Stimulated activated memory B cell treated with anti-CD40 and anti-IgM and Interleukin-4, amounts not matched to agents 10 μg/mL and 1 μg/mL and 100 μg/mL, for 72 hours (primary cell): ENCODE measurements around the gene MYH14.
A peak's percentile ranks its signal among the peaks of the same experiment; 100 is the strongest.
"Not testable (repeated sequence)": the region's sequence is repeated elsewhere in the genome, so short reads cannot be mapped to it uniquely, and the experiment has no call there.

Source experiments
- ATAC-seq: fragments of 150-1000 bp; cut with Tn5 transposase; 2 replicates; pipeline ENCODE4 v1.10.0; 2021
- H3K27ac Mint-ChIP-seq: one replicate; pipeline ENCODE4 v1.8.0; 2022; ENCODE audit warnings: mild to moderate bottlenecking, mixed read lengths
- H3K27me3 Mint-ChIP-seq: one replicate; pipeline ENCODE4 v1.8.0; 2022; ENCODE audit warnings: mixed read lengths
- H3K36me3 Mint-ChIP-seq: one replicate; pipeline ENCODE4 v1.8.0; 2022; ENCODE audit warnings: mixed read lengths
- H3K4me1 Mint-ChIP-seq: one replicate; pipeline ENCODE4 v1.8.0; 2022; ENCODE audit warnings: mixed read lengths
- H3K4me3 Mint-ChIP-seq: one replicate; pipeline ENCODE4 v1.8.0; 2022; ENCODE audit warnings: mild to moderate bottlenecking, moderate library complexity, mixed read lengths
- H3K9me3 Mint-ChIP-seq: one replicate; pipeline ENCODE4 v1.8.0; 2022; ENCODE audit warnings: mixed read lengths

The MYH14 gene

DNA sequence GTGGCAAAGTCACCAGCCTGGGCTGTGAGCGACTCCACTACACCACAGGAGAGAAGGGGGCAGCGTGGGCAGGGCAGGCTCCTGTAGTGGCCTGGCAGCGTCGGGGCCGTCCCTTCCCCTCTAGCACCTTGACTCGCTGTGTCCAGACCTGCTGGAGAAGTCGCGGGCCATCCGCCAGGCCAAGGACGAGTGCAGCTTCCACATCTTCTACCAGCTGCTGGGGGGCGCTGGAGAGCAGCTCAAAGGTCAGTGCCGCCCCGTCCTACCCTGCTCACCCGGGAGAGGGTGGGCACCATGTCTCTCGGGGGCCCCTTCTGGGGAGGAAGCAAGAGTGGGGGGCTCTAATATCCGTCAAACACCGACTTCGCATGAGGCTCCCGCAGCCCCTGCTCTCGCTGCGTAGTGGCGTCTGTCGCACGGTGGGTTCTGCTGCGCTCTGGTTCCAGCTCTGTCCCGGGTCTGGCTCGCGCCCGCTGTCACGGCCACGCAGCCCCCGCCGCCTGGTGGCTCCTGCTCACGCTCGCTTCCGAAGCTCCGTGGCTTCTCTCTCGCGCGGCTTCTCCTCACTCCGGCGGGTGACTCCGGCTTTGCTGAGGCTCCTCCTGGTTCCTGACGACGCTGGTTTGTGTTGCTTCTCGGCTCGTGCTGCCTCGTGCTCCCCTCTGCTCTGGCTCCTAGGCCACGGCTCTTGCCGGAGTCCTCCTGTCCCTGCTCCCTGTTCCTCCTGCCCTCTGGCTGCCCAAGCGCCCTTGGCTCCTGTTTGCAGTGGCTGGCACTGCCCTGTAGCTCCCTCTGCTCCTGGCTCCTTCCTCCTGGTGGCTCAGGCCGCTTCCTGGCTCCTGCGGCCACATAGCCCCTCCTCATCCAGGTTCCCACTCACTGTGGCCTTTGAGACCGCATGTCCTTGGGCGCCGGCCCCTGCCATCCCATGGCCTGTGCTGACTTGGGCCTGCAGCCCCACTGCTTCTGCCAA lies 27.2 kb downstream of the MYH14 start:
- Mint-ChIP-seq H3K36me3 (no peaks in the 10 kb centered on the region), H3K27me3 (peaks cover 48% of the 10 kb centered on the region), H3K27ac (no peak overlapping the region), H3K9me3 (no peaks in the 10 kb centered on the region), H3K4me1 (no peaks in the 10 kb centered on the region), H3K4me3 (no peak overlapping the region)
- no peak for ATAC-seq

- H3K4me3 Mint-ChIP-seq, H3K9me3 Mint-ChIP-seq, H3K27ac Mint-ChIP-seq, H3K4me1 Mint-ChIP-seq, H3K36me3 Mint-ChIP-seq, ATAC-seq: not testable (repeated sequence)
- H3K27me3 Mint-ChIP-seq: peaks cover 48% of the 10 kb centered on the region
These were observed 28.0 kb downstream of the MYH14 start for GRCh38 chr19:50231417-50231816.

DNA sequence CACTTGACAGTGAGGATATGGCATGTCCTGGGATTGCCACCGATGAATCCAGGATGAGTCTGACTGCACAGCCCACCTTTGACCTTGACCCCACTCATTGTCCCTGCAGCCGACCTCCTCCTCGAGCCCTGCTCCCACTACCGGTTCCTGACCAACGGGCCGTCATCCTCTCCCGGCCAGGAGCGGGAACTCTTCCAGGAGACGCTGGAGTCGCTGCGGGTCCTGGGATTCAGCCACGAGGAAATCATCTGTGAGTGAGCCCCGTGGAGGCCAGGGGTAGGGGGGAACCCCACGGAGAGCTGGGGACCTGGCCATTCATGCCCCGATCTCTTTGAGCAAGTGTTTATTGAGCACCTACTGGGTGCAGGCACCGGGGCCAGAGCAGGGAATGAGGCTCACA lies 28.4 kb downstream of the MYH14 start:
- H3K9me3 Mint-ChIP-seq: no peaks in the 10 kb centered on the region
- H3K27ac Mint-ChIP-seq: no peak overlapping the region

DNA sequence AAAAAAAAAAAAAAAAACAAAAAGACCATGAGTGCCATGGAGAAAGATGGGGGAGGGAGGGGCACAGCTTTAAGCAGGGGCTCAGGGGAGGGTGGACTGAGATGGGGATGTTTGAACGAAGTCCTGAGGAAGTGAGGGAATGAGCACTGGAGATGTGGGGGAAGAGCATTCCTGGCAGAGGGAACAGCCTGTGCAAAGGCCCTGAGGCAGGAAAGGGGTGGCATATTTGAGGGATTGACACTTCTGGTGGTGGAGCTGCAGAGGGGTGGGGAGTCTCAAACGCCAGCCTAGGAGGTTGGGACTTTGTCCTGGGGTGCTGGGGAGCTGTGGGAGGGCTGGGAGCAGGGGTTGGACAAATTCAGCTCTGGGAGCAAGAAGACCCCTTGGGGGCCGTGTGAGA lies 29.2 kb downstream of the MYH14 start:
- Mint-ChIP-seq H3K9me3 (no peaks in the 10 kb centered on the region), H3K36me3 (no peaks in the 10 kb centered on the region), H3K4me1 (no peaks in the 10 kb centered on the region), H3K27ac (no peak overlapping the region), H3K27me3 (peaks cover 51% of the 10 kb centered on the region), H3K4me3 (no peak overlapping the region)
- ATAC-seq: no peak

More for the DNA sequence above, 28.4 kb downstream of the MYH14 start:
- H3K4me1 Mint-ChIP-seq: no peaks in the 10 kb centered on the region
- peaks cover 48% of the 10 kb centered on the region for H3K27me3 Mint-ChIP-seq
- H3K4me3 Mint-ChIP-seq: no peak overlapping the region
- no peaks in the 10 kb centered on the region for H3K36me3 Mint-ChIP-seq
- no peak for ATAC-seq

DNA sequence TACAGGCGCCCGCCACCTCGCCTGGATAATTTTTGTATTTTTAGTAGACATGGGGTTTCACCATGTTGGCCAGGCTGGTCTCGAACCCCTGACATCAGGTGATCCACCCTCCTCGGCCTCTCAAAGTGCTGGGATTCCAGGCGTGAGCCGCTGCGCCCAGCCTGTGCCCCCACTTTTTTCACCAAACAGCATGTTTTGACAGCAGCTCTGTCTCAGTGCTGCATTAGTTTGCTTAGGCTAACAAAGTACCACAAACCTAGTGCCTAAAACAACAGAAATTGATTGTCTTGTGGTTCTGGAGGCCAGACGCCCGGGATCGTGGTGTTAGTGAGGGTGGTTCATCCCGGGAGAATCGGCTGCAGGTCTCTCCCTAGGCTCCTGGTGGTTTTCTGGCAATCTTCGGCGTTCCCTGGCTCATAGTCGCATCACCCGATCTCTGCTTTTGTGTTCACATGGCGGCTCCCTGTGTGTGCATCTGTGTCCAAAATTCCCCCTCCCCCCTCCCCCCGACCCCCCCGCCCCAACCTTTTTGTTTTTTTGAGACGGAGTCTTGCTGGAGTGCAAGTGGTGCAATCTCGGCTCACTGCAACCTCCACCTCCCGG lies 30.0 kb downstream of the MYH14 start:
- no peak for ATAC-seq
- Mint-ChIP-seq H3K9me3 (no peaks in the 10 kb centered on the region), H3K27ac (no peak overlapping the region), H3K36me3 (no peaks in the 10 kb centered on the region), H3K4me1 (no peaks in the 10 kb centered on the region), H3K27me3 (peaks cover 56% of the 10 kb centered on the region), H3K4me3 (no peak overlapping the region)

GRCh38 chr19:50237493-50237892 lies 34.1 kb downstream of the MYH14 start:
- not testable (repeated sequence) for H3K9me3 Mint-ChIP-seq, H3K27ac Mint-ChIP-seq, H3K4me3 Mint-ChIP-seq, H3K36me3 Mint-ChIP-seq, H3K4me1 Mint-ChIP-seq, ATAC-seq
- H3K27me3 Mint-ChIP-seq: peaks cover 44% of the 10 kb centered on the region

DNA sequence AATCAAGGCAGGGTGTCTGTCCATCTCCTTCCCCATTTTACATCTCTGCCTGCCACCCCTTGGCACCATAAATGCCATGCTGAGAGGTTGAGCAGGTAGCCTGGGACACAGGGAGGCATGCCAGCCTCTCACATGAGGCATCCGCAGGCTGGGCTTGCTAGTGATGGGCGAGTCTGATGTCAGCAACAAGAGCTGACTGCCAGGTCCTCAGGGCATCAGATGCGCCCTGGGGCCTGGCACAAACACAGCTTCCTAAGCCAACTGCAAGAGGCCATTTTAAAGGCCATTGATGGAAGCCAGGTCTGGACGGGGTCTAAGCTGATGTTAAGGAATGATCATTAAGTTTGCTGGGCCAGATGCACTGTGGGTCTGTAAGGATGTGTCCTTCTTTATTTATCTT lies 34.6 kb downstream of the MYH14 start:
- peaks cover 3% of the 10 kb centered on the region for H3K9me3 Mint-ChIP-seq
- H3K4me3 Mint-ChIP-seq: no peak overlapping the region
- H3K27me3 Mint-ChIP-seq: peaks cover 39% of the 10 kb centered on the region
- no peaks in the 10 kb centered on the region for H3K36me3 Mint-ChIP-seq
- ATAC-seq: no peak
- H3K27ac Mint-ChIP-seq: no peak overlapping the region
- H3K4me1 Mint-ChIP-seq: no peaks in the 10 kb centered on the region

DNA sequence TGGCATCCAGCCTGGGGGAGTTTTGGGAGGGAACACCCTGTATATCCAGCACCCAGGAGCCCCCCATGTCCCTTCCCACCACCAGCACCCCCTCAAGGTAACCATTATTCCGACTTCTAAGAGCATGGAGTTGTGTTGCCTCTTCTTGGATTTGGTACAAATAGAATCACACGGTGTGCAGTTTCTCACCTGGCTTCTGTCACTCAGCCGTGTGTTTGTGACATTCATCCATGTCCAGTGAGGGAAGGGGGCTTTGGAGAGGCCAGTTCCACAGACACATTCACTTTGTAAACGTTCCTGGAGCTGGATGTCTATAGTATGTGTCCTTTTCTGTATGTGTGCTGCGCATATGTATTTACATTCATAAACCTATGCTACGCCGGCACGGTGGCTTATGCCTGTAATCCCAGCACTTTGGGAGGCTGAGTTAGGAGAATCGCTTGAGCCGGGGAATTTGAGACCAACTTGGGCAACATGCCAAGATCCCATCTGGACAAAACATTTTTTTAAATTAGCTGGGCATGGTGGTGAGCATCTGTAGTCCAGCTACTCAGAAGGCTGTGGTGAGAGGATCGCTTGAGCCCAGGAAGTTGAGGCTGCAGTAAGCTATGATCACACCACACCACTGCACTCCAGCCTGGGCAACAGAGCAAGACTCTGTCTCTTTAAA lies 36.6 kb downstream of the MYH14 start:
- Mint-ChIP-seq H3K4me3 (no peak overlapping the region), H3K27me3 (peaks cover 52% of the 10 kb centered on the region), H3K27ac (no peak overlapping the region), H3K9me3 (peaks cover 3% of the 10 kb centered on the region), H3K4me1 (no peaks in the 10 kb centered on the region), H3K36me3 (no peaks in the 10 kb centered on the region)
- no peak for ATAC-seq

DNA sequence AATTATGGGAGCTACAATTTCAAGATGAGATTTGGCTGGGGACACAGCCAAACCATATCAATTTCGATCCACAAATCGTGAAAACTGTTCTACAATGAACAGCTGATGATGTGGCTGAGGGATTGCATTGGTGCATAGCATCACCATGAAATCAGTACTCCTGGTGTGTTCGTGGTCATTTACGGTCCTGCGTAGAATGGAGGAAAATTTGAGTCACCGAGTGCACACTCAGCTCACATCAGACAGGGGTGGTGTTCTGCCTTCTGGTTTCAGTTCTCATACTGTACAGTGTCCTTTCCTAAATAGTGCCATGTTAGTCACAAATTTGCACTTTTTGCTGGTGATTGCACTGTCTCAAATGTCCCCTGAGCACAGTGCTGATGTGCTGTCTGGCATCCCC lies 39.2 kb downstream of the MYH14 start:
- no peak overlapping the region for H3K4me3 Mint-ChIP-seq
- H3K9me3 Mint-ChIP-seq: peaks cover 3% of the 10 kb centered on the region
- no peak overlapping the region for H3K27ac Mint-ChIP-seq
- peaks cover 73% of the 10 kb centered on the region for H3K27me3 Mint-ChIP-seq
- H3K4me1 Mint-ChIP-seq: no peaks in the 10 kb centered on the region
- H3K36me3 Mint-ChIP-seq: no peaks in the 10 kb centered on the region
- peak; percentile 83 for ATAC-seq

DNA sequence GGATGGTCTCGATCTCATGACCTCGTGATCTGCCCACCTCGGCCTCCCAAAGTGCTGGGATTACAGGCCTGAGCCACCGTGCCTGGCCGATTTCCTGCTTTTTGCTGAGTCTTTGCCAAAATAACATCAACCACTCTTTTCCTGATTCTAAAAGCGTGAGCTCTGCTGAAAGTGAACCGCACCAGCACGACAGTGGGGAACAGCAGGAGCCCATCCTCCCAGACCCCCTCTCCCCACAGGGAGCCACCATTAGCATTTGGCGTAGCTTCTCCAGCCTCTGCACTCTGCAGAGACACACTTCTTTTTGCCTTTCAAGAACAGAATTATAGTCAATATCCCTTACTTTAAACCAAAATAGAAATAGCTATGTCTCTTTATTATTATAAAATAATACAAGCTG lies 41.3 kb downstream of the MYH14 start:
- Mint-ChIP-seq H3K27ac (no peak overlapping the region), H3K4me1 (no peaks in the 10 kb centered on the region), H3K4me3 (no peak overlapping the region), H3K9me3 (peaks cover 3% of the 10 kb centered on the region), H3K27me3 (peaks cover 73% of the 10 kb centered on the region), H3K36me3 (no peaks in the 10 kb centered on the region)
- no peak for ATAC-seq

GRCh38 chr19:50248413-50248812 lies 45.0 kb downstream of the MYH14 start:
- no peak overlapping the region for H3K27ac Mint-ChIP-seq
- no peaks in the 10 kb centered on the region for H3K36me3 Mint-ChIP-seq
- peaks cover 73% of the 10 kb centered on the region for H3K27me3 Mint-ChIP-seq
- peaks cover 8% of the 10 kb centered on the region for H3K4me1 Mint-ChIP-seq
- H3K9me3 Mint-ChIP-seq: peaks cover 2% of the 10 kb centered on the region
- no peak for ATAC-seq
- no peak overlapping the region for H3K4me3 Mint-ChIP-seq

- no peaks in the 10 kb centered on the region for H3K36me3 Mint-ChIP-seq
- no peak overlapping the region for H3K27ac Mint-ChIP-seq
- H3K4me3 Mint-ChIP-seq: no peak overlapping the region
- ATAC-seq: no peak
- H3K4me1 Mint-ChIP-seq: peaks cover 8% of the 10 kb centered on the region
- H3K9me3 Mint-ChIP-seq: peaks cover 2% of the 10 kb centered on the region
- H3K27me3 Mint-ChIP-seq: peaks cover 71% of the 10 kb centered on the region
These were observed 45.4 kb downstream of the MYH14 start for GRCh38 chr19:50248826-50249225.

DNA sequence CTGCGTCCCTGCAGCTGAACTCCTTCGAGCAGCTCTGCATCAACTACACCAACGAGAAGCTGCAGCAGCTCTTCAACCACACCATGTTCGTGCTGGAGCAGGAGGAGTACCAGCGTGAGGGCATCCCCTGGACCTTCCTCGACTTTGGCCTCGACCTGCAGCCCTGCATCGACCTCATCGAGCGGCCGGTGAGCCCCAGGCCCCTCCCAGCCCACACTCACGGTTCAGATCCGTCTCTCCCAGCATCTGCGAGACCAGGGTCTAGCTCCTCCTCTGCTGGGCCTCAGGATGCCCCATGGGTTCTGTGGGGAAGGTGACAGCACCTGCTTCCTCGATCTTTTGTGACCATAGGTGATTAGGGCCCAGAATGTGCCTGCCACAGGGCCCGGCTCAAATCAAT lies 46.2 kb downstream of the MYH14 start:
- Mint-ChIP-seq H3K36me3 (no peaks in the 10 kb centered on the region), H3K27ac (no peak overlapping the region), H3K9me3 (peaks cover 4% of the 10 kb centered on the region), H3K4me1 (peaks cover 8% of the 10 kb centered on the region), H3K27me3 (peaks cover 67% of the 10 kb centered on the region), H3K4me3 (no peak overlapping the region)
- ATAC-seq: no peak

- ATAC-seq: no peak
- Mint-ChIP-seq H3K4me1 (peaks cover 8% of the 10 kb centered on the region), H3K4me3 (no peak overlapping the region), H3K27me3 (peaks cover 69% of the 10 kb centered on the region), H3K9me3 (peaks cover 12% of the 10 kb centered on the region), H3K36me3 (no peaks in the 10 kb centered on the region), H3K27ac (no peak overlapping the region)
These were observed 47.2 kb downstream of the MYH14 start for GRCh38 chr19:50250450-50251136.
